Psoas muscle (tissue), 8 donors: Measurements from ENCODE around the gene ALAS1. TPM values are rescaled to one million over a fixed set of nuclear protein-coding genes. Genes with fewer than 3 reads are reported as not detected.

Experiments used
- ATAC-seq, 4 donors: fragments of 200-7000 bp; cut with Tn5 transposase; one replicate each; pipeline ENCODE4 v1.9.1; 2020; ENCODE audit warnings: moderate library complexity in 3 of 4, mild to moderate bottlenecking in 2 of 4
- DNase-seq, 2 donors: peaks; one replicate each; pipeline ENCODE4 v3.0.0-alpha.2; 2020
- H3K27ac ChIP-seq: fragments of 200-600 bp; one replicate; pipeline ENCODE4 v1.8.0; 2022
- H3K27me3 ChIP-seq, 3 donors: fragments of 200-600 bp in 1 of 3; one replicate each; pipeline versions ENCODE4 v1.6.1 to v1.8.0; 2013 to 2022; ENCODE audit warnings: low read length in 2 of 3, mild to moderate bottlenecking in 2 of 3, moderate library complexity in 1 of 3; ENCODE audit not compliant: insufficient read depth in 3 of 3
- H3K36me3 ChIP-seq, 2 donors: fragments of 200-600 bp in 1 of 2; one replicate each; pipeline versions ENCODE4 v1.6.1 to v1.8.0; 2013 to 2022; ENCODE audit warnings: low read depth in 1 of 2, mild to moderate bottlenecking in 1 of 2, moderate library complexity in 1 of 2; ENCODE audit not compliant: insufficient read depth in 1 of 2
- H3K4me1 ChIP-seq: fragments of 200-600 bp; one replicate; pipeline ENCODE4 v1.8.0; 2022
- H3K4me3 ChIP-seq: fragments of 200-600 bp; one replicate; pipeline ENCODE4 v1.8.0; 2022; ENCODE audit warnings: mild to moderate bottlenecking
- H3K9me3 ChIP-seq: fragments of 200-600 bp; one replicate; pipeline ENCODE4 v1.8.0; 2022
- WGBS, 3 donors: extraction: QIAGEN DNeasy Blood & Tissue Kit; methylation state at CpG; one replicate each; pipeline versions ENCODE4 v1.1.6 to v1.1.7; 2013; 5-methylcytosine and 5-hydroxymethylcytosine counted together
- intact Hi-C, 2 donors: fragments of 100-400 bp; cut with DNase I; formaldehyde crosslinking; loops; one replicate each; pipeline versions ENCODE4 v1.11.0 to v1.14.2; 2022
- polyA plus RNA-seq, 3 donors: library from polyadenylated mRNA; stranded (reverse); fragments of 200-250 nt; gene quantifications; one replicate each; pipeline ENCODE4 v1.2.3, GENCODE V29; 2013
- total RNA-seq, 4 donors: library from RNA; stranded (reverse); fragmentation: NEBNext Ultra II Directional in 2 of 4; extraction: Animal tissue kit (Norgen Biotek cat#: 25700) in 2 of 4; gene quantifications; one replicate each; pipeline versions ENCODE4 v1.2.1 to v1.2.4, GENCODE V29; 2021 to 2023
- TF ChIP-seq, protein P1 (sequence below): fragments of 200-600 bp; IDR thresholded peaks from one replicate; pipeline ENCODE4 v1.8.0; 2022; ENCODE audit warnings: antibody characterized with exemption
- donor health status: healthy with polysubstance abuse.
- donor health status: DM: no; HTN: no; CAD: no; lungs with moderate emphysema.
- donor health status: Bipolar disorder and iron deficiency.
- donor health status: healthy.
- donor health status: DM: yes; HTN: yes; CAD: no.
- donor health status: DM: no; HTN: no; CAD: no.
- donor health status: DM: no; HTN: no; CAD: no.
- donor health status: DM: yes; HTN: yes; CAD: no.

The ALAS1 gene
- total and polyA plus RNA-seq, 7 donors: 50.1 to 138 (median 75.2) TPM

DNA sequence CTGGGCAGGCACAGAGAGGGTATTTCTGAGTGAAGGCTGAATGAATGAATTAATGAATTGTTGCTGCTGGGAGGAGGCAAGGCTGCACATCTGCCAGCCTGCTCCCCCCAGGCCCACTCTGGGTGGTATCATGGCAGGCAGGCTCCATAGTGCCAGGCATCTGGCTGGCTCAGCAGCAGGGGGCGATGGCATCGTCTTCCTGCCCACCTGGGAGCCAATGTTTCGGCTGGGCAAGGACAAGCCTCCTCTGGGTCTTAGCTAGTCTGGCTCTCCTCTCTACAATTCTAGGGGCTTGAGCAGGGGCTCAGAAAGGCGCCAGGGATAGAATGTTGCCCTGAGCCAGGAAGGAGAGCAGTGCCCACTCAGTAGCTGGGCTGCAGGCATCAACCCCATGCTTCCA, 29.2 kb downstream of the ALAS1 start:
- TF ChIP-seq, protein P1, sequence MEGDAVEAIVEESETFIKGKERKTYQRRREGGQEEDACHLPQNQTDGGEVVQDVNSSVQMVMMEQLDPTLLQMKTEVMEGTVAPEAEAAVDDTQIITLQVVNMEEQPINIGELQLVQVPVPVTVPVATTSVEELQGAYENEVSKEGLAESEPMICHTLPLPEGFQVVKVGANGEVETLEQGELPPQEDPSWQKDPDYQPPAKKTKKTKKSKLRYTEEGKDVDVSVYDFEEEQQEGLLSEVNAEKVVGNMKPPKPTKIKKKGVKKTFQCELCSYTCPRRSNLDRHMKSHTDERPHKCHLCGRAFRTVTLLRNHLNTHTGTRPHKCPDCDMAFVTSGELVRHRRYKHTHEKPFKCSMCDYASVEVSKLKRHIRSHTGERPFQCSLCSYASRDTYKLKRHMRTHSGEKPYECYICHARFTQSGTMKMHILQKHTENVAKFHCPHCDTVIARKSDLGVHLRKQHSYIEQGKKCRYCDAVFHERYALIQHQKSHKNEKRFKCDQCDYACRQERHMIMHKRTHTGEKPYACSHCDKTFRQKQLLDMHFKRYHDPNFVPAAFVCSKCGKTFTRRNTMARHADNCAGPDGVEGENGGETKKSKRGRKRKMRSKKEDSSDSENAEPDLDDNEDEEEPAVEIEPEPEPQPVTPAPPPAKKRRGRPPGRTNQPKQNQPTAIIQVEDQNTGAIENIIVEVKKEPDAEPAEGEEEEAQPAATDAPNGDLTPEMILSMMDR: no peak
- 65 to 73% (median 69%) methylated on average over 4 of the region's 4 CpGs for WGBS, 3 donors
- peaks cover 9% of the 10 kb centered on the region for H3K4me1 ChIP-seq
- ATAC-seq (no peak), DNase-seq (peak in 1 of 2 donors; percentile 30)
- H3K4me3 ChIP-seq: no peak overlapping the region
- intact Hi-C loops: no loop called here
- H3K27me3 ChIP-seq: no peaks in the 10 kb centered on the region
- H3K27ac ChIP-seq: no peak overlapping the region
- H3K9me3 ChIP-seq: no peaks in the 10 kb centered on the region
- H3K36me3 ChIP-seq: peaks cover 0 to 45% of the 10 kb centered on the region in 2 donors

DNA sequence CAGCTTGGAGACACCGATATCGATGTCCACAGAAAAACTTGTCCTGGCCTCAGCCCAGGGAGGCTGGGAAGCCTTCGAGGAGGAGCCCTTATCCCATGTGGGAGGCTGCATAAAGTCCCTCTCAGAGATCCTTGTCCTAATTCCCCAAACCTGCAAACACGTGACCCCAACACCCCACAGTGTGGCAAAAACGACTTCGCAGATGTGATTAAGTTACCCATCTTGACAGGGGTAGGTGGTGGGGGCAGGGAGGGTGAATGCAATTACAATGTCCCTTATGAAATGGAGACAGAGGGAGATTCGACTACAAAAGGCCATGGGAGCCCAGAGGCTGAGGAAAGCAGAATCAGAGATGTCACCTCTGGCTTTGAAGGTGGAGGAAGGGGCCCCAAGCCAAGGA, 29.8 kb downstream of the ALAS1 start:
- Histone ChIP-seq H3K36me3 (peaks cover 0 to 49% of the 10 kb centered on the region in 2 donors), H3K4me3 (no peak overlapping the region), H3K27me3 (no peaks in the 10 kb centered on the region), H3K4me1 (peaks cover 13% of the 10 kb centered on the region), H3K27ac (no peak overlapping the region), H3K9me3 (no peaks in the 10 kb centered on the region)
- no peak for ATAC-seq
- 56 to 73% (median 63%) methylated on average over 7 of the region's 7 CpGs for WGBS, 3 donors
- intact Hi-C loops: no loop called here
- no peak for DNase-seq
- TF ChIP-seq, protein P1: no peak

DNA sequence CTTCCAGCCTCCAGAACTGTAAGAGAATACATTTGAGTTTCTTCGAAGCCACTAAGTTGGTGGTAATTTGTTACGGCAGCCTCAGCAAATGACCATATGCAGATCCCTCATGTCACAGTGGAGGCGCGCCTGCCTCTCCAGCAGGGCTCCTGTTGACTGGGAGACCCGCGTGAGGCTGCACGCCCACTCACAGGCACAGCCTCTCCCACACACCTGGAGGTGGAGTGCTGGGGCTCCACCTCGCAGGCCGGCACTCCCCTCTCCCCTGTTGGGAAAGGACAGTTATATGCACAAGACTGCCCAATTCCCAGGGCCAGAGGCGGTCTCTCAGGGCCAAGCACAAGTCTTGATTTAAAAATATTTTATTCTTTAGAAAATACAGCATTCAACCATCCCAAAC, 30.3 kb downstream of the ALAS1 start:
- H3K4me1 ChIP-seq: peaks cover 16% of the 10 kb centered on the region
- ATAC-seq (no peak), DNase-seq (peak in 1 of 2 donors; percentile 36)
- 84 to 86% (median 85%) methylated on average over 10 of the region's 10 CpGs for WGBS, 3 donors
- H3K9me3 ChIP-seq: no peaks in the 10 kb centered on the region
- TF ChIP-seq, protein P1: no peak
- no peak overlapping the region for H3K27ac ChIP-seq
- no peak overlapping the region for H3K4me3 ChIP-seq
- peaks cover 0 to 53% of the 10 kb centered on the region in 2 donors for H3K36me3 ChIP-seq
- intact Hi-C loops: no loop called here
- no peaks in the 10 kb centered on the region for H3K27me3 ChIP-seq

DNA sequence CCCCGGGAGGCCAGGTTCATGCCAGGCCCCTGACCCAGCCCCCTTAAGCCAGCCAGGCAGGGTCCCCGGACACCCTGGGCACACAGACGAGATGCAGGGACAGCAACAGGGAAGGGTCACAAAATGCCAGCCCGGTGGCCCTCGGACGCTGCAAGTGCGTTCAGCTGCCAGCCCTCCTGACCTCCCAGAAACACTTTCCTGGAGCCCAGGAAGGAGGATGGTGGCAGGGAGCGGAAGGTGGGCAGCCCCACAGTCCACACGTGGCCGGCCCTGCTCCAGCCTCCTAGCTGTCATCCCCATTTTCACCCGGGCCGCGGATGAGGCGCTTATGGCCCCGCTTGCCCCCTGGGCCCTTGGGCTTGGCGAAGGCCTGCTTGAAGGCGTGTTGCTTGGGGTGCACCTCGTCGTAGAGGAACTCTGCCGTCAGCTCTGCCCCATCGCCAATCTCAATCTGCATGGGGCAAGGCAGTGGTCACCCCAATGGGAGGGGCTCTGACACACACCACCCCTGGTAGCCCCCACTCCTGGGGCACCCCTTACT, 30.9 kb downstream of the ALAS1 start:
- TF ChIP-seq, protein P1: no peak
- ATAC-seq (no peak), DNase-seq (peak; percentile 9 to 44)
- peak overlapping the region; percentile 4 for H3K27ac ChIP-seq
- no peak overlapping the region for H3K4me3 ChIP-seq
- no peaks in the 10 kb centered on the region for H3K27me3 ChIP-seq
- intact Hi-C loops: no loop called here
- no peaks in the 10 kb centered on the region for H3K9me3 ChIP-seq
- WGBS, 3 donors: 79 to 92% (median 86%) methylated on average over 21 of the region's 21 CpGs
- peaks cover 0 to 57% of the 10 kb centered on the region in 2 donors for H3K36me3 ChIP-seq
- H3K4me1 ChIP-seq: peaks cover 16% of the 10 kb centered on the region

DNA sequence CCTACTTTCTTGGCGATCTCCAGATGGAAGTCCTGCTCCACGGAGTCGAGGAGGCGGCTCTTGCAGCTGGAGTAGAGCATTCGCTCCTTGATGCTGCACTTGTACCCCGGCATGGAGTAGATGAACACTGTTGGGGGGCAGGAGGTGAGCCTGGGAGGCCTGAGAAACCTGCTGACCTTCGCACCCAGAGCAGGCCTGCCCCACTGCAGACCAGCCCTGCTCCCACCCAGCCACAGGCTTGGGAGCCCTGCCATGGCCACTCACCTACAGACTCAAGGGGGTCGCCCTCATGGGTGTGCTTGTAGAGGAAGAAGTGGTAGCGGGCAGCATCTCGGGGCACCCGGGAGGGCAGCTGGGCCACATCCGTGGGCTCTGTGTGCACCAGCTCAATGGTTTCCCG, 31.7 kb downstream of the ALAS1 start:
- TF ChIP-seq, protein P1: no peak
- intact Hi-C loops: loop anchor here (2.0 kb wide), 2 partner anchors 111 to 217 kb away; no protein-coding TSS in a partner anchor
- DNase-seq: peak in 1 of 2 donors; percentile 34
- 87 to 93% (median 92%) methylated on average over 13 of the region's 13 CpGs for WGBS, 3 donors
- no peak for ATAC-seq
- Histone ChIP-seq H3K27ac (no peak overlapping the region), H3K4me3 (no peak overlapping the region), H3K4me1 (peaks cover 16% of the 10 kb centered on the region), H3K9me3 (no peaks in the 10 kb centered on the region), H3K27me3 (no peaks in the 10 kb centered on the region), H3K36me3 (peaks cover 0 to 57% of the 10 kb centered on the region in 2 donors)
